ENCODE results near the gene ENTPD8.
A peak's percentile ranks its signal among the peaks of the same experiment; 100 is the strongest.

Gene ENTPD8

DNA sequence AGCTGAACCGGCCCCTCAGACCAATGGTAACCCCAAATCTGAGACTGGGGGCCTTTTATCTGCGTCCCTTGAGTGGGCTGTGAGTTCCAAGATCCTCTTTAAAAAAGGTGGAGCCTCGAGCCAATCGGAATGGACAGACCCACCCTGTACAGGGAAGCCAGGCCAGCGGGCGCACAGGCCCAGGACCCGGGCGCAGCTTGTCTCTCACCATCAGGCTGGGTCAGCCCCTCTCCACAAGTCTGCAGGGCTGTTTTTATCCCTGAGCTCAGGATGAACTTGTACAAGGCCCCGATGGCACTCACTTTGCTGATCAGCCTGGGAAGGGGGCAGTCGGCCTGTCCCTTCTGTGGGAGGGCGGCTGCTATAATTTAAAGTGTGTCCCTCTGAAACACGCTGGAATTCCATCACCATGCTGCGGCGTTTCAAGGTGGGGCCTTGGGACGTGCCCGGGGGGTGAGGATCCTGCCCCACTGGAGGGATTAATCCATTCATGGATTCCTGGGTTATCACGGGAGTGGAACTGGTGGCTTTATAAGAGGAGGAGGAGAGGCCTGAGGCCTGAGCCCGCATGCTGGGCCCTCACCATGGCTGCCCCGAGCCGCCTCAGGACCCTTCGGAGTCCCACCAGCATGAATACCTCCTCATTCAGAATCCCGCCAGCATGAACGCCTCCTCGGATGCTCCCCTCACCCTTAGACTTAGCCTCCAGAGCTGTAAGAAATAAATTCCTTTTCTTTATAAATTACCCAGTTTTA, 32.3 kb downstream of the ENTPD8 start:
- DNase-seq: no peak

GRCh38 chr9:137407590-137408300, 33.4 kb downstream of the ENTPD8 start:
- DNase-seq: no peak

- DNase-seq: no peak
Observed at GRCh38 chr9:137406876-137407589, 34.1 kb downstream of the ENTPD8 start.

- no peak for DNase-seq
Observed at GRCh38 chr9:137406085-137406760, 34.9 kb downstream of the ENTPD8 start.

DNA sequence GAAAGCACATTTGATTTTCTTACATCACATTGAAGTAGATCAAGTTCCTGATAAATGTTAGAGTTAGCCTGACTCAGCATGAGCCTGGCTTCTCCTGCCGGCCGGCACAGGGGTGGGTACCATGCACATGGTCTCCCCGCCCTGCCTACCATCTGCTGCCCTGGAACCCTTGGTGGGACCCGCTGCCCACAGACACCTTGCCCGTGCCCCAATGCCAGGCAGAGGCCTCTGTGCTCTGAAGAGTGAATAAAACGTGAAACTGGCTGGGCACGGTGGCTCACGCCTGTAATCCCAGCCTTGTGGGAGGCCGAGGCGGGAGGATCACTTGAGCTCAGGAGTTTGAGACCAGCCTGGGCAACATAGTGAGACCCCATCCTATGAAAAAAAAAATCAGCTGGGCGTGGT, 35.5 kb downstream of the ENTPD8 start:
- DNase-seq: peak; percentile 28

GRCh38 chr9:137404961-137405567, 36.1 kb downstream of the ENTPD8 start:
- DNase-seq: no peak

GRCh38 chr9:137403269-137403668, 37.9 kb downstream of the ENTPD8 start:
- no peak for DNase-seq

GRCh38 chr9:137402746-137403145, 38.4 kb downstream of the ENTPD8 start:
- DNase-seq: no peak

- DNase-seq: no peak
Observed at GRCh38 chr9:137398561-137399468, 42.3 kb downstream of the ENTPD8 start.

- no peak for DNase-seq
Observed at GRCh38 chr9:137397675-137398423, 43.3 kb downstream of the ENTPD8 start.

DNA sequence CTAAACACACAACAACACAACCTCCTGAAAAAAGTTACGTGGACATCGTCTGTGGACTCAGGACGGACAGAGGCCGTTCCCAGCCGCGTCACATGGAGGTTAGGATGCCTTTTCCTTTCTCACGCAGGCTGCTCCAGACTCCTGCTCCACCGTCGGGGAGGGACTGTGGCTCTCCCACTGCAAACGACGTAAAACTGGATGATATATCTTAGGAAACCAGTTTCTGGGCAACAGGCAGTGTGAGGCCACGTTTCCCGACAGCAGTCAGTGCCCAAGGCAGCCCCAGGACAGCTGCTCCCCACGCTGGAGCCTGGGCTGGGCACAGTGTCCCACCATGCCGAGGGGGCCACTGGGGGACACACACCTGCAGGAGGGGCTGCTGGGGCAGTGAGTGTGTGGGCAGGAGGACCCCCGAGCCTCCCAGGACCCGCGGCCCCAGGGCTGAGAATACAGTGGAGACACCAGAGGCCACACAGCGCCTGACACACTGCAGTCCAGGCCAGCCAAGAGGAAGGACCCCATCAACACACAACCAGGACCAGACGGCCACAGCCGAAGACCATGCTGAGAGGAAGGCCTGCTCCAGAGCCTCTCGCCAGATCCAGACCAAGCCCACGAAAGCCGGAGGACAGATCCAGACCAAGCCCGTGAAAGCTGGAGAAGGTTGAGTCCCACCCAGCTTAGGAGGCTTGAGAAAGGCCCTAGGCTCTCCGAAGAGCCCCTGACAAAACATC, 44.4 kb downstream of the ENTPD8 start:
- no peak for DNase-seq

GRCh38 chr9:137396227-137396626, 44.9 kb downstream of the ENTPD8 start:
- DNase-seq: no peak

GRCh38 chr9:137395666-137396010, 45.5 kb downstream of the ENTPD8 start:
- DNase-seq: no peak

DNA sequence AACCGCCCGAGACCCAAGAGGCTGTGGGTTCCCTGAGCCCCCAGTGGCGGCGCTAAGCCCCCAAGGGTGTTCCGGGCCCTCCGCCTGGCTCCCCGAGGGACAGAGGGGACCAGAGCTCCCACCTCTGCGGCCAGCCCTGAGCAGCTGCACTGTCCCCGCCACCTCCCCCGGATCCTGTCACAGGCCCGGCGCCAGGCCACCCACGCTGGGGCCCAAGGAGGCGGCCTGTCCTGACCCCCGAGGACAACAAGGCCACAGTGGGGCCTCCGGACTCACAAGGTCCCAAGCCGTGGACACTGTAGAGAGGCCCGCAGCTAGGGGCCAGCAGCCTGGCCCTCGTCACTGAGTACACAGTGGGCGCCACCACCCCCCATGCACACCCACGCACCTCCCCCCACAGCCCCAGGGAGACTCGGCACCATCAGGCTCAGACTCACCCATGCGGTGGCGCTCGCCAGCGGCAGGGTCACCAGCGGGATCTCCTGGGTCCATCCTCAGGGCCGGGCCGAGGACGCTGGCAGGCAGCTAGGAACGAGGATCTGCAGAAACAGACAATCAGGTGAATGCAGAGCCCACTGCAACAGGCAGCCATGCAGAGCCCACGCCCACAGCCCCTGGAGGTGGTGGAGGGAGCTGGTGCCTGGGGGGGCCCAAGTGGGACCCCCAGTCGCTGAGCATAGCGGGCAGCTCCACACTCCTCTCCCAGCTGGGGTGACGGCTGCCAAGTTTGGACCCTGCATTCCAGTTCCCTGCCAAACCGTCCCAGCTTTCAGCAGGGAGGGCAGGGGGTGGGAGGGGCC, 46.1 kb downstream of the ENTPD8 start:
- no peak for DNase-seq

DNA sequence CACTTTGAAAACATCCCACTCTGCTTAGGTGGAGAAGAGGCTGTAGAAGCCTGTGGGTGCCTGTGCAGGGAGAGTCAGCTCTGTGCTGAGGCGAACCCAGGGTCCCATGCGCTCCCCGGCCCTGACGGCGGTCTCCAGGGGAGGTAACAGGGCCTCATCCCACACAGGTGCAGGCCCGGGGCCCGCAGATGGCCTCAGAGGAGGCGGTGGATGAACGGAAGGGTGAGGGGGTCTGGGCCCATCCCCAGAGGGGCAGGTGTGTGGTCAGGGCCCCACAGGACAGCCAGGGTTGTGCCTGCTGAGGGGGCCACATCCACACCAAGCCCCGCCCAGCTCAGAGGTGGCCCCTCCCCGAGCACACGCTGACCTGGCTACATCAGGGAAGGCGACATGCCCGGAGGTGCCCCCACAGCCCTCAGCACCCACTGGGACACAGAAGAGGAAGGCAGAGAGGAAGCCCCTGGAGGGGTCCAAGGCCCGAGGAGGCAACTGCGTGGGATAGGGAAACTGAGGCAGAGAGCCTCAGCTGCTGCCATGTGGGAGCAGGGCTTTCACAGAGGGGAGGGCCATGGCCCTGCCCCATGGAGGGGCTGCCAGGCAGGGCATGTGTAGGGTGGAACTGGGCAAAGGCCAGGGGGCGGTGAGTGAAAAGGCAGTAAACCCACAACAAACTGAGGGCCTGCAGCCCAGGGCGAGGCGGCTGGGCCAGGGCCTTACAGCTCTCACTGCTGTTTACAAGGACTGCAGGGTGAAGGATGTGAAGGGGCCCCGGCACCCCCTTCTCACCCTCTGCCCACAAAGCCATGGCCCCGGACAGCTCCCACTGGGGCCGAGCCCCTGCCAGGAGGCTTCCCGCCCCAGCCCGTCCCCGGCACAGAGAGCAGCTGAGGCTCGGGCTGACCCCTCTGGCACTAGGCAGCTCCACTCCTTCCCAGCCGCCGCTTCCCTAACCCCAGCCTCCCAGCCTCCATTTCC, 47.7 kb downstream of the ENTPD8 start:
- DNase-seq: no peak

- DNase-seq: no peak
Observed at GRCh38 chr9:137392232-137393007, 48.7 kb downstream of the ENTPD8 start.

- no peak for DNase-seq
Observed at GRCh38 chr9:137391411-137391754, 49.8 kb downstream of the ENTPD8 start.

Measured in GF-D8 (cell line).